Activated CD8-positive, alpha-beta memory T cell treated with anti-CD3 and anti-CD28 coated beads for 24 hours (primary cell): ENCODE measurements around the gene UFD1.

Experiments
- DNase-seq: peaks from one replicate; pipeline ENCODE4 v3.0.0-alpha.2; 2020

UFD1 gene

DNA sequence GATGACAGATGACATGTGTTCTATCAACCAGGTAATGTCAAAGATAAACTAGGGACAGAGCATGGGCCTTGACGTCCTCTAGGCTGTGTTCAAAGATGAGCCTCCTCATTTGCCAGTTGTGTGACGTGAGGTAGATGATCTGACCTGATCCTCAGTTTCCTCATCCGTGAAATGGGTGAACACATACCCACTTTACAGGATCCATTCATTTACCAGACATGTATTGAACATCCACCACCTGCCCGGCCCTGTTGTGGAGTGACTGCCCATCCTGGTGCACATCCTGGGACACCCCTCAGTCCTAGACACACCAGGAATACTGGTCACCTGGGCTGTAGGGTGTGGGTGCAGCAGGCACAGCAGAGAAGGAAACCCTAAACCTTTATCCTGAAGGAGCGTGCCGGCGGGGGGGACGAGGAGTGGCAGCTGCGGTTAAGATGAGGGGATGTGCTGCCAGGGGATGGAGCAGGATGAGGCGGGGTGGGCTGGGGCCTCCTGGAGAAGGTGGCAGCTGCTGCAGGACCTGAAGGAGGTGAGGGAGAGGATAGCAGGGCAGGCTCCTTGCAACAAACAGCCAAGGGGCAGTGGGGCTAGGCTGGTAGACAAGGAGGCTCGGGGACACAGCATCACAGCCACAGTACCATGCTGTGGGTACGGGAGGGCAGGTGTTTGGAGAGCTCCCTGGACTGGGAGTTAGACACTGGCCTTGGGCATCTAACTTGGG is 36.8 kb upstream of the UFD1 start:
- no peak for DNase-seq

DNA sequence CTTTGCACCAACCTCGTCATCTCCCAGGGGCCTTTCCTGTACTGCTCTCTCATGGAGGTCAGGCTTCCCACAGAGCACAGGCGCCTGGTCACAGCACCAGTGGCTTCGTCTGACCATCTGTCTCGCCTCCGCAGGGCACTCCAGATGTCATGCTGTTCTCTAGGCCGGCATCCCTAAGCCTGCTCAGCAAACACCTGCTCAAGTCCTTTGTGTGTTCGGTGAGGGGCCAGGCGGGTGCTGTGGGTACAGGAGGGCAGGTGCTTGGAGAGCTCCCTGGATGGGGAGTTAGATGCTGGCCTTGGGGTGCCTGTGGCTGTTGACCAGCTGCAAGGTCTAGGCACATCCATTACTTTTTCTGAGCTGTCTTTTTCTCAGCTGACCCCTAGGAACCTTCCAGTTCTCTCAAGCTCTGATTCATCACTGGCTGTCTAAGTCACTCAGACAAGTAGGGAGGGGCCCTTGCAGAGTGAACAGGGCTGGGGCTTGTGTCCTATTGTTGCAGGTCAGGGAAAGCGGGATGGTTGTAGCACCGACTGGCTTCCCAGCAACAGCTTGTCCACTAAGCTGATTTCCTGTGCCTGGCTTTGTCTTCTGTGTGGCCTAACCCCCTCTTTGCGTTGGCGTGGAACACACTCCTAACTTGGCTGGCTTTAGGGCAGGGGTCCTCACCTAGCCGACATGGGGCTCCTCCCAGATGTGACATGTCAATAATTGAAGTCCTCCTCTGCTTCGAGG is 36.0 kb upstream of the UFD1 start:
- DNase-seq, result no peak

DNA sequence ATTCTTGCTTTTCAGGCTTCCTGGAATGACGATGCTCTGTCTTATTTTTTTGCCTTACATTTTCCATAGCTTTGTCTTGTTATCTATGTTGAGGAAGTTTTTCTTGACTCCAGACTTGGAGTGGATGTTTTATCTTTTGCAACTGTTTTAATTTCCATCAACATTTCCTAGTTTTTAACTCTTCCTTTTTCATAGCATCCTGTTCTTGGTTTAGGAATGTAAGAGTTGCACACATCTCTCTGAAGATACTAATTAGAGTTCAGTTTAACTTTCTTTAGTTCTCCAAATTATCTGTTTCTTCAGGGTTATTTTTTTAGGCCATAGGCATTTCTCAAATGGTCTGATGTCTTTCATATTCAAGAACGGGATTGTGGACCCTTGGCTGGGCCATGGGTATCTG is 34.8 kb upstream of the UFD1 start:
- no peak for DNase-seq

DNA sequence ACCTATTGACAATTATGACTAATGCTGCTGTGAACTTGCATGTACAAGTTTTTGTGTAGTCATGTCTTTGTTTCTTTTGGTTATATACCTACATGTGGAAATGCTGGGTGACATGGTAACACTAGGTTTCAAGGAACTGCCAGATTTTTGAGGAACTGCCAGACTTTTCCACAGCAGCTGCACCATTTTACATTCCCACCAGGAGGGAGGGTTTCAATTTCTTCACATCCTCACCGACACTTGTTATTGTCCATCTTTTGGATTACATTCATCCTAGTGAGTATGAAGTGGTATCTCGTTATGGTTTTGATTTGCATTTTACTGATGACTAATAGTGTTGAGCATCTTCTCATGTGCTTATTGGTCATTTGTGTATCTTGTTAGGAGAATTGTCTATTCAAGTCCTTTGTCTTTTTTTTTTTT is 31.9 kb upstream of the UFD1 start:
- no peak for DNase-seq

DNA sequence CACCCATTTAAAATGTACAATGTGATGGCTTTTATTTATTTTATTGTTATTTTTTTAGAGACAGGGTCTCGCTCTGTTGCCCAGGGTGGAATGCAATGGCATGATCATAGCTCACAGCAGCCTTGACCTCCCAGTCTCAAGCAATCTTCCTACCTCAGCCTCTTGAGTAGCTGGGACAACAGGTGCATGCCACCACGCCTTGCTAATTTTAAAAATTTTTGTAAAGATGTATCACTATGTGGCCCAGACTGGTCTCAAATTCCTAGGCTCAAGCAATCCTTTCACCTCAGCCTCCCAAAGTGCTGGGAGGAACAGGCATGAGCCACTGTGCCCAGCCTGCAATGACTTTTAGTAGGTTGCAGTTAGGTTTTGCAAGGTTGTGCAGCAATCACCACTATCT is 30.9 kb upstream of the UFD1 start:
- DNase-seq, result no peak

DNA sequence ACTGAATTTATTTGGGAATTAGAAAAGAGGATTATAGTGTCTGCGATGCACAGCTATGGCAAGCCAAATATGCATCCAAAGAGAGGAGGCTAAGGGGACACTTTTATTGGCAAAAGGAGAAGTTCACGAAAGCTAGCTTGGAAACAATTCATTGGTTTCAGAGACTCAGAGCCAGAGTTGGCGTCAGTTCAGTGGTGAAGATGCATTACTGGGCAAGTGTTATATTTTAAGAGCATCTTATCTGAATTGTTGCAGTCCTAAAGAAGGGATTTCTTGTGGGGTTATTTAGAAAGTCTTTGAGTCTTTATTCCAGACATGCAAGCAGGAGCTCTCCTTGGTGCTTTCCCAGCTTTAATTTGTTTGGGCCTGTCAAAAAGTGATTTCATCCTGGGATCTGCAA is 30.2 kb upstream of the UFD1 start:
- no peak for DNase-seq

DNA sequence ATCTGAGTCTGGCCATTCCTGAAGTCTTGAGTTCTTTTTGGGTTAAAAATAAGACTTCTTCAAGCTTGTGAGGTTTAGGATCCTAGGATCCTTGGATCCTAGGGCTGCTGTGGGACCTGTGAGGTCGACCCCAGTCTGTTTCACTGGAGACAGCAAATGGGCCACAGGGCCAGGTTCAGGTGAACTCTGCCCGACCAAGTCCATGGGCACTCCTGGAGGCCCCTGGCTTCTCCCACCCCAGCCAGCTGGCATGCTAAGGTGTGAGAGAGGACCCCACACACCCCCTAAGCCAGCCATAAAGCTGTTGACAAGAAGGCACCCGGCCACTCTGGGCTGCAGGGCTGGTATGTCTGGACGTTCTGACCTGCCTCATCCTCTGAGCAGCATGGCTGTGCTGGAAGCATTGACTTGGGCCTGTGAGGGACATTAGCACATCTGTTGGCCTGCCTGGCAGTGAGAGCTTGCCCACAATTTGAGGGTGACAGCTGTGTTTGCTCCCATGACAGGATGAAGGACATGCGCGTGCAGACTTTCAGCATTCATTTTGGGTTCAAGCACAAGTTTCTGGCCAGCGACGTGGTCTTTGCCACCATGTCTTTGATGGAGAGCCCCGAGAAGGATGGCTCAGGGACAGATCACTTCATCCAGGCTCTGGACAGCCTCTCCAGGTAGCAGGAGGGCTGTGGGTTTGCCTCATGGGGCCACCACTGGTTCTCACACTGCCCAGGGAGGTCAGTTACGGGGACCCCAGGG is 29.2 kb upstream of the UFD1 start:
- no peak for DNase-seq

DNA sequence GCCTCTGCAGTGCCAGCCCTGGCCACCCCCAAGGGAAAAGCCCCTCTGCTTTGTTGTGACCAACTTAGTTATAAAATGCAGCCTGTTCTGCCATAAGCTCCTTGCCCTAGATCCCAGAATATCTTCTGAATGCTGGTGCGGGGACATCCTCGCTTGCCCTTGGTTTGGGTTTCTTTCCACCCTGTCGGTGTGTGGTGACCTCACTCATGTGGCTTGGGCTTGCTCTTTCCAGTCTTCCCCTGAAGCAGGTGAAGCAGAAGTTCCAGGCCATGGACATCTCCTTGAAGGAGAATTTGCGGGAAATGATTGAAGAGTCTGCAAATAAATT is 28.5 kb upstream of the UFD1 start:
- DNase-seq, result no peak

DNA sequence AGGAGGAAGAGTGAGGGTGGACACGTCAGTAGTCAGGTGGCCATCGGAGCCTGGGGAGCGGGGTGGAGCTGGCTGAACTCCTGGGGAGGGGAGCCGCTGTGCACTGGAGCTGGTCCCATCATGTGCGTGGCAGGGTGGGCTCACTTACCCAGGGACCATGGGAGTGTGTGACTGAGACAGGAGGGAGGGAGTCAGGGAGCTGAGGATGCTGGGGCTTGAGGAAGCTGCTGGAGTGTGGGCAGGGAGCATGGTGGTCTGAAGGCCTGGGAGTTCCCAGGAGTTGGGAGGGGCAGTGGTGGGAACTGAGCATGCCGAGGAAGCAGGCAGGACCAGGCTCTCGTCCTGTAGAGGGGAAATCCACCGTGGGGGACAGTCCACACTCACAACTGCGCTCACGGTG is 27.2 kb upstream of the UFD1 start:
- no peak for DNase-seq

DNA sequence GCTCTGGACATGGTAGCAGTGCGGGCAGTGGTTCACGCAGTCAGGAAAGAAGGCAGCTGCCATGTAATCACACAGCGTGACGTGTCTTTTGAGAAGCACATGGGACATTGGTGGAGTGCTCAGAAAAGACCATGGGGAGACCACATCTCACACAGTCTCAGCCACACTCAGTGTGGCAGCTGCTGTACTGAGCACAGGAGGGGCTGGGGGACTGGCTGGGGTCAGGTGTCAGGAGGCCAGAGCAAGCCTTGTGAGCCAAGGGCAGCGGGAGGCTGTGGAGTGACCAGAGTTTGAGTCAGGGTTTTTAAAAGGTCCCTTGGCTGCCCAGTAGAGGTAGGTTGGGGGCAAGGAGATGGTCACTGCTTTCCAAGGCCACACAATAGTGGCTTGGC is 26.7 kb upstream of the UFD1 start:
- no peak for DNase-seq

DNA sequence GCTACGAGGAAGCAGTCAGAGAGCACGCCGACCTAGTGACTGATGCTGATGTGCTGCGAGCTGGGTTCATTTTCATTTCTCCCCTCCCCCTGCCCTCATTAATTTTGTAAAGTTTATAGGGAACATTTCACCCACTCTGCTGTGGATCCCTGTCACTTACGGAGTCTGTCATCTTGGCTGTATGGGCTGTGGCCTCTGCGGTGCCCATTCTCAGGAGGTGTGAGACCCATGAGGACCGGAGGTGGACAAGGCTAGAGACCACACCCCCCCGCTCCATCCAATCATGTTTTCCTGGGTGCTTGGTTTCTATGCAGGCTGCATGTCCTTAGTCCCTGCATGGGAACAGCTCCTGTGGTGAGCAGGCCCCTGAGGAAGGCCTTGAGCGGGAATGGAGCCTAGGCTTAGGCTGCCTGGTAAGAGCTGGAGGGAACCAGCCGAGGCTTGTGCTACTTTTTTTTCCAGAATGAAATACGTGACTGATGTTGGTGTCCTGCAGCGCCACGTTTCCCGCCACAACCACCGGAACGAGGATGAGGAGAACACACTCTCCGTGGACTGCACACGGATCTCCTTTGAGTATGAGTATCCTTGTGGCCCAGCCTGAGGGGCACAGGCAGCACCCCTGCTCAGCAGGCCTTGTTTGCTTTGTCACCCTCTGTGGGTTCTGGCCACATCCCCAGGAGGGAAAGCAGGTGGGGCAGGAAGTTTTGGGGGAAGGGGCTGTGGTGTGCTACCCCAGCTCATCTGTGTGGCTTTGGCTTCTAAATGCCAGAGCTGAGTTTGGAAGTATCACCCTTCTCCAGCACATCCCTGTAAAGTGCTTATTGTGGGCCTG is 26.1 kb upstream of the UFD1 start:
- no peak for DNase-seq

DNA sequence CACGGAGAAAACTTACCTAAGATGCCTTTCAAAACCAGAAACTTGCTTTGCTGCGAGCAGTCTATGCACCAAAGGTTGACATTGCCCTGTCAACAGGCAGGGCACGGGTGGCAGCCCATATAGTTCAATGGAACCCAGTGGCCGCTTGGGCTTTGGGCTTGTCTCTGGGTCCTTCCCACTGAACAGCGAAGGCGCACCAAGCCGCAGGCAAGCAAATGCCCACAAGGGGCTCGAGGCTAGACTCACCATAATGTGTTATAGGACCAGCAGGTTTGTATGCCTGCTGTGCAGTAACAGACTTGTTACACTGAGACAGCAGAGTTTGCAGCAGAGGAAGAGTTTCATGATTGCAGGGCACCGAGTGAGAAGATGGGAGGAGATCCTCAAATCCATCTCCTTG is 24.9 kb upstream of the UFD1 start:
- DNase-seq, result no peak

DNA sequence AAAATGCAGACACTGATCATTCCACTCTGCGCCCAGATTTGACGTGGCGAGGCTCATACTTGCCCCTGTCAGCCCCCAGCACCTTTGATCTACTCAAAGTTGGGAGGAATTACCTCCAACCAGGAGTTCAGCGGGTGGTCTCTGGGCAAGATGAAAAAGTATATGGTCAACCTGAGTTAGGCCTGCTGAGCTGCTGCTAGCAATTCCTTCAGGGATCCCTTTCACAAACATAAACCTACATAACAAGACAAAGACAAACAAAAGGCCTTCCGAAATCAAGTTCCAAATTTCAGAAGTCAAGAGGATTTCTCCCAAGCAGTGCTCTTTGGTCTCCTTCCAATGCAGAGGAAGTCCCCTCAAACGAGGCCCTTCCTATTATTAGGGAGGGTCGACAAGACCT is 24.4 kb upstream of the UFD1 start:
- DNase-seq, result no peak

DNA sequence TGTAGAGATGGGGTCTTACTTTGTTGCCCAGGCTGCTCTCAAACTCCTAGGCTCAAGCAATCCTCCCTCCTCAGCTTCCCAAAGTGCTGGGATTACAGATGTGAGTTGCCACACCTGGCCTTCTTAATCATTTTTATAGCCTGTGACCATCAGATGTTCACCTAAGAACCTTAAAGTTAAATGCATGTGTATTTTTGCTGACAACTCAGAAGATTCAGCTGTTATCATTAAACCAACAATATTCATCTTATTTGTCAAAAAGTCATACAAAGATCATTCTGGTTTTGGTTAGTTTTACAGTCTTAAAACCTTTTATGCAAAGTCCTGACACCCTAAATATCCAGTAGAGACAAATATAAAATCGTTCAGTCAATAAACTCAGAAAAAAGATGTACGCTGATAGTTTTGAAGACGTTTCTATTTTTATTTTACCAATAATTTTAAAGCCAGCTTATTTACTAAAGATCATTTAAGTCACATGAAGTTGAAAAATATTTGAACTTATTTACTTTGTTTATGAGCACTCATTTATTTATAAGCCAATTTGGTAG is 23.0 kb upstream of the UFD1 start:
- DNase-seq, result no peak

DNA sequence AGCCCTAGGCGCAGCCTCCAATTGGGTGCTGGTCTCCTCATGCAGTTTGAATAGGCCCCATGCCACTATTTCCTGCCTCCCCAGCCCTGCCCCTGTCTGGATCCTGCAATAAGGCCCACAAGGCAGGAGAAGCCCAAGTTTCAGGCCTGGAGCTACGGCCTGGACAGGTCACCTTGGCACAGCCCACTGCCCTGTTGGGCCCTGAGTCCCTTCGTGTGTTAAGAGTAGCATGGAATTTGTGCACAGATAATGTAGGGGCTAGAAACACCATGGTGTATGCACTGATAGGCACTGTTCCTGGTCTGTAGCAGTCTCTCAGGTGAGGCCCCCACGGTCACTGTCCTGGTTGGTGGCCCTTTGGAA is 20.9 kb upstream of the UFD1 start:
- DNase-seq, result no peak

DNA sequence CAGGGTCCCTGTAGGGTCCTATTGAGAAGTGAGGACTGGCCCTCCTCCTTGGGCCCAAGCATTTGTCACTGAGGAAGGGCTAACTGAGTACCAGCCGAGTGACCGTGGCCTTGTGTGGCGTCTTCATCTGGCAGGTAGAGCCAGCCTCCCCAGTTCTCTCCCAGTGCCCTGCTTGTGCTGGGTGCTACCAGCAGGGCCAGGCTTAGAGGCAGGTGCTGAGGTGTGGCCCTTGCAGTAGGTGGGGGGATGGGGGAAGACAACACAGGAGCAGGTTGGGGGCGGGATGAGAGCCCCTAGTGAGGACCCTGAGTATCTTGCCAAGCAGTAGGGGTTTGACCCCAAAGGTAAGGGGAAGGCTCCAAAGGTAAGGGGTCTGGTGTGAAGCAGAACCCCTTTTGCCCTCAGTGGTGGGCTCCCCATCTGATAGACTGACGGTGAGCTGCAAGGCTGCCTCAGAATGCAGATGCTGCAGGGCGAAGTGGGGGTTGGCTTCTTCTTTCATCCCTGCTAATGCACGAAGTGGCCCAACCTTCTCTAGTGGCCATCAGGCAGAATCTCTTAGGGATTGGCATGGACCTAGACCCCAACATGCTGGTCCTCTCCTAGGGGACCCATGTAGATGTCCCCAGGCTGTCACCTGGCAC is 20.4 kb upstream of the UFD1 start:
- no peak for DNase-seq

DNA sequence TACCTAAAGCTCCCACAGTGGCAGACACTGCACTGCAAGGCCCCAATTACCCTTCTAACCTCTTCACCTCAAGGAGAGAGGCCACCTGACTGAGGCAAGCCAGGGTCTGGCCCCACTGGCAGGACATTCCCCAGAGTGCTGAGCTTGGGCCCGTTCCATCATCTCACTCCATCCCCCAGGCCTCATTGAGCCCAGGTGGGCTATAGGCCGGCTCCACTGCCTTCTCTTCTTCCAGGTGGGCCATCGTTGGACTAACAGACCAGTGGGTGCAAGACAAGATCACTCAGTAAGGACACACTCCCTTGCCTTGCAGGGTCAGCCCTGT is 19.8 kb upstream of the UFD1 start:
- DNase-seq, result no peak

DNA sequence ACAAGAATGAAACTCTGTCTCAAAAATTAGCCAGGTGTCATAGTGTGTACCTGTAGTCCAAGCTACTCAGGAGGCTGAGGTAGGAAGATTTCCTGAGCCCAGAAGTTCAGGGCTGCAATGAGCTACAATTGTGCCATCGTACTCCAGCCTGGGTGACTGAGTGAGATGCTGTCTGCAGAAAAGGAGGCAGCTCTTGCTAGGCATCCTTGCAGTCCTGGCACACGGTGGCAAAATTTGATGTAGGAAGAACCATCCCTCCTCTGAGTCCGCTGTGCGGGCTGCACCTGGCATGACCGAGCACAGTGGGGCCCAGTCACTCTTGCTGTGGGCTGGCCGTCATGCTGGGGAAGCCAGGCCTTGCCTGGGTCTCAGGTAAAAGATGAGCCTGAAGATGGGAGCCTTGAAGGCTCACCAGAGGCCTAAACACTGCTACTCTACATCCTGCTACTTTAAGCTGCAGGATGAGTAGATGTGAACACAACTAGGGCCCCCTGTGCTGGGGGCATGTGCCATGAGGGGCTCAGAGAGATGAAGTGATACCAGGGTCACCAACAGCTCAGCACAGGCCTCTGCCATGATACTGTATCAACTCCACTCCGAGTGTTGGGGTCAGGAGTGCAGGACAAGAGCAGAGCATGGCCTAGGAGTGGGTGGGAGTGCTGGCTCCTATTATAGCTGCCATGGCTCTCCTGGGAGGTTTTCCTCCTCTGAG is 19.3 kb upstream of the UFD1 start:
- DNase-seq, result no peak

DNA sequence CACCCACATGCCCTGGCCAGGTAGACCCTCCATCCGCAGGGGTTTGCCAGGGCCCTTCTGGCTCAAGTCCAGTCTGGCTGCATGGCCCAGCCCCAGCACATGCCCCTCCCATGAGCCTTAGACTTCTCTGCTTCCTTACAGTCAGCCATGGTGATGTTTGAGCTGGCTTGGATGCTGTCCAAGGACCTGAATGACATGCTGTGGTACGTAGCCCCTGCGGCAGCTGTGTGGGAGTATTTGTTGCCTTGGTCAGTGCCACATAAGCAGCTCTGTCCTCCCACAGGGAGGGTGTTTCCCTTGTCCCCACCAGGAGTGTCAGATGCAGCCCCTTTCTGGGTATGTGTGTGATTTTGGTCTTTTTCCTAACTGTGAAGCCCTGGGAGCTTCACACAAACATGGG is 18.3 kb upstream of the UFD1 start:
- DNase-seq, result no peak

DNA sequence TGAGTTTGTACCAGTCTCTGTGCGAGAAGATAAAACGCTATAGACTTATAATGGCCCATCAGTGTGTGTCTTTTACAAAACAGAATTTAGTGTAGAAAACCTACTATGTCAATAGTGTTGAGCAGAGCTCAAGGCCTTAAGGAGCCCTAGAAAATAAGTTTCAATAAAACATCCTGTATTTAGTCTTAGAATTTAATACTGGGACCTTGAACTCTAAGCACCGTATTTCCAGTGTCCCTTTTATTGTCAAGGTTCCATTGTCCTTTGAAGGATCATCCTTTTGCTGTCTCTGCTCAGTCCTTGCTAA is 17.3 kb upstream of the UFD1 start:
- no peak for DNase-seq

DNA sequence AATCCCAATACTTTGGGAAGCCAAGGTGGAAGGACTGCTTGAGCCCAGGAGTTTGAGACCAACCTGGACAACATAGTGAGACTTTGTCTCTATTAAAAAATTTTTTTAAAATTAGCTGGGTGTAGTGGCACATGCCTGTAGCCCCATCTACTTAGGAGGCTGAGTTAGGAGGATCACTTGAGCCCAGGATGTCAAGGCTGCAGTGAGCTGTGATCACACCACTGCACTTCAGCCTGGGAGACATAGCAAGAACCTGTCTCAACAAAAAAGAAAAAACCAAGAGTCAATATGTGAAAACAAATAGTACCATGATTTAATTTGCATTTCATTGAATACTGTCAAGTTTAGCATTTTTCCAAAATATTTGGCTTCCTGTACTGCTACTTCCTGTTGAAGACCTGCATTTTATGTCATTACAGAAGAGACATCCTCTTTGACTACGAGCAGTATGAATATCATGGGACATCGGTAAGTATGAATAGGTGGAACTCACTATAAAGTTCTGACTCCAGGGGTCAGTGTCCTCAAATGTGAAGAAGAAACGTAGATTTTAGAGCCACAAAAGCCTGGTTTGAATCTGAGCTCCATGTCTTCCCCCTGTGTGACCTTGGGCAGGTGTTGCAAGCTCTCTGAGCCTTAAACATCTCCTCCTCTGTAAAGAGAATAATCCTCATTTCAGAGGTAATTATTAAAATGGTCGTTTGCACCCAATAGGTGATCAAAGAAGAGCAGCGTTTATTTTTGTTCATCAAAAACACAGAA is 16.8 kb upstream of the UFD1 start:
- DNase-seq, result no peak
